HG02840 (cell line): ENCODE data around the gene FER.

Experiments used
- ATAC-seq: cut with Tn5 transposase; IDR thresholded peaks from one replicate; pipeline ENCODE4 v1.9.1; 2021; ENCODE audit warnings: mild to moderate bottlenecking, moderate library complexity, moderate number of reproducible peaks; ENCODE audit not compliant: unreplicated experiment, low FRiP score

The FER gene

GRCh38 chr5:109163336-109163735, 415.6 kb downstream of the FER start:
- ATAC-seq: no peak

DNA sequence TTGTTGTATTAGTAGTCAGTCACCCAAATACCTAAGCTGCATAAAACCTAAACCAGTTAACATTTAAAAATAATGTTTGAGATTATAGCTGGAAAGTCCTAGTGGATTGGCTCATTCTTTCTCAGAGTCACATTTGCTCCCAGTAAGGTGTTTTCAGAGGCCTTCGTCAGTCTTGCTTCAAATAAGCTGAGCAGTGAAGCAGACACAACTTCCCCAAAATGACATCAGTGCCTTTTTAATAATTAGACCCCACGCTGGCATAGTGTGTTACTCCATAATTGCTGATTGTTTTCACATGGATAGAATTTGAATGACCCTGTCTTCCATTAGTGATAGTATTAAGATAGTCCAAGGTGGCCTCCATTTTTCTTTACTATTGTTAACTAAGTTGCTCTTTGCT, 416.3 kb downstream of the FER start:
- ATAC-seq: no peak

GRCh38 chr5:109167586-109167985, 419.9 kb downstream of the FER start:
- ATAC-seq: no peak

GRCh38 chr5:109168151-109168550, 420.5 kb downstream of the FER start:
- ATAC-seq: no peak

GRCh38 chr5:109170629-109171350, 423.1 kb downstream of the FER start:
- ATAC-seq: no peak

- ATAC-seq: peak; percentile 57
These were observed 423.9 kb downstream of the FER start for GRCh38 chr5:109171437-109172073.

DNA sequence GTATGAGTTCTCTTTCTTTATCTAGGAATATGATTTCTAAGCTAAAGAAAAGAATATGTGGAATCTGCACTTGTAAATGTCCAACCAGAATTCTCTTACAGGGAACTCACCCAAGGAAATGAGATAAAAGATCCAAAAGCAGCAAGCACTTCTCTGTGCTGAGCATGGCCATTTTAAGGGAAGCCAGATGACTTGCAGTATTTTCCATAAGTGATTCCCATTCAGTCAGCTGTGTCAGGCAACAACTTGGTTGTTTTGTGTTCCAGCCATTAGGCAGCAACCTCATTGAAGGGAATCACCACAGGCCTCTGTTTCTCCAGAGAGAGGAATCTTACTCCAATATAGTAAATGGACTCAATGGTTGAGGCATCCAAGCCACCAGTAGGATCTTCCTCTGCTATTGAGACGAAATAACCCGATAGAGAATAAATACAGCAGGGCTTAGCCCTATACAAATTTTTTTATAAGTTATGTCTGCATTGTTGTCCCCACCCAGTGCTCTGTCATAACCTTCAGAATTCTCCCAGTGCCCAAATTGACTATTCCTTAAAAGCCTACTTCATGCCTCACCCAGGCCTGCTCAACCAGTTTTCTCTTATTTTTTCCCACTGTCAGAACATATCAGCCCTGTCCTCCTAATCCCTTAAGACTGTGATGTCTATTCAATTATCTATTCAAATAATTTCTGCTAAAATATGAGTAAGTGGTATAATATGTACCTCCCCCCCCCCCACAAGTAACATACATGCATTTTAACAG, 425.5 kb downstream of the FER start:
- ATAC-seq: no peak

GRCh38 chr5:109177227-109177626, 429.5 kb downstream of the FER start:
- ATAC-seq: no peak

GRCh38 chr5:109177782-109178181, 430.1 kb downstream of the FER start:
- no peak for ATAC-seq

DNA sequence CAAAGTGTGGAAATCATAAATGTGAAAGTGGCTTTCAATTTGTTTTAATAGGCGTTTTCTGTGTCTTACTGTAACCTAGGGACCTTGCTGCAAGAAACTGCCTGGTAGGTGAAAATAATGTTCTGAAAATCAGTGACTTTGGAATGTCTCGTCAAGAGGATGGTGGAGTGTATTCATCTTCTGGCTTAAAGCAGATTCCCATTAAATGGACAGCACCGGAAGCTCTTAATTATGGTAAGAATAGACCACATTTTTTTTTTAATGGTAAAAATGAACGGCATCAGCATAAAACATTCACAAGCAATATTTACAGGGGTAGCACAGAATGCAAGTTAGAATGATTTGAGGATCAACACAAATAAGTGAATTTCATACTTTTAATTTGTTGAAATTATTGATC, 433.0 kb downstream of the FER start:
- ATAC-seq: no peak

DNA sequence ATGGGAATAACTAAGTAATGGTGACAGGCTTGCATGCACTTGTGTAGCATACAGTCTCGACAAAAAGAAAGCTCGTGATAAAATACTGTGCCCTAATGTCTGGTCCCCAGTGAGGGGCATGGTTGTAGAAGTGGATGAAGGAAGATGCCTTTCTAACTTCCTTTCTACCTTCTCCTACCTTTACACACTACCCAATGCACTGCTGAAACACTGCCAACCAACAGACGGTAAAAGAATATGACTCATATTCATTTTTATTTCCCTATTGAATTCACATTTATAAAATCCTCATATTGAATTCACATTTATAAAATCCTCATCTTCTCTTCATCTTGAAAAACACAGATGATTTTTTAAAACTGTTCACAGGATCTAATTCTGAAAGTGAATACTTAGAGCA, 439.1 kb downstream of the FER start:
- ATAC-seq: no peak

DNA sequence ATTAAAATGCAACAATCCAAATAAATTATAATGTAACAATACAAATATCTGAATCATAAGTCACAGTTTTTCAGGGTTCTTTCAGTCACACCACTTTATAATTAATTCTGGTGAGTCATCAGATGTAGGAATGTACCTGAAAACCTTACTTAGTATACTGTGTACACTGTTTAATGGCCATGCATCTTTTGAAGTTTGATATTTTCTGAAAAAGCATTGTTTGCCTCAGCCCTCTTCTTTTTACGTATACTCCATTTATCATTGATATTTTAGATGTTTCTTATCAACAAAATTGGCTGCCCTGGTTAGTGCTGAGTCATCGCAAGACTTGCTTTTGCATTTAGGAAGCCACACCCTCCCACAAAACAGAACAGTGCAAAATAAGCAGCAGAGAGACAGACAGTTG, 443.5 kb downstream of the FER start:
- ATAC-seq: no peak

GRCh38 chr5:109192027-109192426, 444.3 kb downstream of the FER start:
- no peak for ATAC-seq

GRCh38 chr5:109192555-109193281, 445.0 kb downstream of the FER start:
- no peak for ATAC-seq

DNA sequence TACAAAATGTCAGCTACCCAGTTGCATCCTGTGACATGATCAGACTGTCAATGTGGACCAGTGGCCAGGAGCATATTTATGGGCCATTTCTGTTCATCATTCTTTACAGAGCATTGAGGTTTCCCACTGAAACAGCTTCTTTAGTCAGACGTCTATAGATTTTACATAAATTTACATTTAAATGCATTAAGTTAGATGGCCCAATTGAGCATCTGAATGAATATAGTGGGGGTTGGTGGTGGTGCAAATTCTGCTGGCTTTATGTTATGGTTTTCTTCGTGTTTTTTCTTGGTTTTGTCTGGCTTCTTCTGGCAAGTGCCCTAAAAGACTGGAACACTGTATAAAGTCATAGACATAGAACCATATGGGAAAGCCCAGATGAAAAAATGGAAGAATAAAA, 448.0 kb downstream of the FER start:
- no peak for ATAC-seq

DNA sequence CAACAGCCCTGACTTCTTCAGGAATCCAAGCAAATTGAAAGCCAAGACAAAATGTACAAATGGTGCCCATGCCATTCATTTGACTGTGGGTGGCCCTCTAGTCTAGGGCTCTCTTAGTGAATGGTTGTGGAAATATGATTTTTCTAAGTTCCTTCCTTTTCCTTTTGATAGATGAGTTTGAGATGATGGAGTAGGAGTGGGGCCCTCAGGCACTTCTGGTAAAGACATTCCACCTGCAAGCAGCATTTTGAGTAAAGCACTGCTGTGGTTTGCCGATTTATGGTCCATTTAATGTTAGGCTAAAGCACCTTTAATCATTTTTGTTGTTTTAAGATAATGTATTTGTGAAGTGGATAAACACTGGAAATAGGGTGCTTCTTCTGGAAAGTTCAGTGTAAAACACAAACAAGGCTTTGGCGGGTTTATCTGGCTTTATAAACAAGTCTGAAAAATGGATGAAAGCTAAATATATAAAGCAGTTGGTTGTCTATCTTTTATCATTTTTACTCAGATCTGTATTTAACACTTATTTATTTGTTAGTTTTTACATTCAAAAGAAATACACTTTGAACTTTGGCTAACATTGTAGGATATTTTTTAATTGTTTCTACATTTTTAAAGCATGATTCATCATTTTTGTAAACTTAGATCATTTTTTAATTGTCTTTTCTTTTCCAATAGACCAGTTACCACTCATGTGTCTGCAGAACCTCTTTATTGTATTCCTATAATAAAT, 448.6 kb downstream of the FER start:
- ATAC-seq: no peak

DNA sequence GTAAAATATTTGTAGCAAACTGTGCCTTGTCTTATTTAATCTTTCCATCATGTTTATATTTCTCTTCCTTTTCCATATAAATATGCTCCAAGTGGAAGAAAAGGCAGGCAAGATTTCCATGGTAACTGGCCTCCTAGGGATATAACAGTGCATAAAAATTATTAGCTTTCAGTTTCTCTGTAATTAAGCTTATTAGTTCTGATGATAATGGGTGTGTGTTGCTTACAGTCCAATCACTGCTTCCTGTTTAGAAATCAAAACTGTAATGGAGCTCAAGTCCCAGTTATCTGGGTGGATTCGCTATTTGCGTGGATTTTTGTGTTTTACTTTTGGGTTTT, 449.1 kb downstream of the FER start:
- no peak for ATAC-seq

DNA sequence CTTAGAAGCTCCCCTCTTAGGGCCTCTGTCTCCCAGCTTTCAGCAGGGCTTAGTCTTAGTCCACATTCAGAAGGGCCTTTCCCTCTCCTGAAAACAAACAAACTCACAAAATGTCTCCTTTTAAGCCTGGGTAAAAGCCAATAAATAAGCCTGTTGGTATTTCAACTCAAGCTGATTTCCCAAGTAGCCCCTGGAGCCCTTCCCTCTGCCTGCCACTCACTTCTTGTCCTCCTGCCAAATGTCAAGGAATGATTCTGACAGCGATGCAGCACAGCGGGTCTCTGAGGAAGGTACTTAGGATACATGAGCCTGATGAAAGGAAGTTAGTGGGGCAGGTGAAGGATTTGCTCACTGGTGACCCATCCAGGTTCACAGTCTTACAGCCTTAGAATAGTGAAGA, 451.6 kb downstream of the FER start:
- ATAC-seq: no peak

- ATAC-seq: no peak
These were observed 452.3 kb downstream of the FER start for GRCh38 chr5:109199799-109200620.

DNA sequence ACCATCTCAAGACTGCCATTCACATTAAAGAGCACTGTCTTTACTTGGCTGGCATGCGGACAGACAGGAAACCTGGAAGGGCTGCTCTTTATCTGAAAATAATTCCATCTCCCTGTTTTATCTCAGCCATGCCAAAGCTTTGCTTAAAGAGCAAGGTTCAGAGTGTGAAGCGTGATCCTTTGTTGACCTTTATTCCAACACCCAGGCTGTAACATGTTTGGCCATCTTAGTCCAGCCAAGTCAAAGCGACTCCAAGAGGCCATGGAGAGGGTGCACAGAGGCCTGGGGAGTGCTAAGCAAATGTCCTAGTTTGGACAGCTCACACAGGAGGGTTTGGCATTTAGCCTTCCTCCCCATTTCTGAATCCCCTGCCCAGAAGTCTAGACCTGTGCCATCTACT, 467.3 kb downstream of the FER start:
- no peak for ATAC-seq
